ENCODE data around the gene ODR4. TPM values are rescaled to one million over a fixed set of nuclear protein-coding genes. Genes with fewer than 3 reads are reported as not detected.

Gene ODR4
- total RNA-seq, 1 experiment from 2014 or later: 19.6 TPM

DNA sequence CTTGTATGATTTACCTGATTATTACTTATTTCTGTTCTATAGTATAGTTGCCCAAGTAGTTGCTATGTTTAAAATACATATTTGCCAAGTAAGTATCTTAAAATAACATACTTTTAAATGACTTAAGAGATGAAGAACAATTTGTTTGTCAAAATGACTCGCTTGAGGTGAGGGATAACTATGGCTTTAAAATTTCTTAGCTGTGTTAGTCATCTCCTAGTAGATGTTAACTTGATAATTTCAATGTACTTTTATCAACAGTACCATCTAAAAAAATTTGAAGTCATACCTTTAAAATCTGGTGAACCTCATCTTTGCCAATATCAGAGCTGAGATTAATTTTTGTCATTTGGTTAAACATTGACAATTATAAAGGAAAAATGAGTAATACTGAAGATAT lies 37.7 kb downstream of the ODR4 start:
- Histone ChIP-seq H3K79me2 (ENCODE audit: low read depth) (no peaks in the 10 kb centered on the region), H3F3A (ENCODE audit: insufficient read depth, low read depth) (no peaks in the 10 kb centered on the region), H3K27ac (no peak overlapping the region), H3K4me2 (no peak overlapping the region), H3K4me3 (no peak overlapping the region), H3K9me2 (ENCODE audit: insufficient read depth) (no peaks in the 10 kb centered on the region), H3K36me3 (ENCODE audit: low read depth) (peaks cover 19% of the 10 kb centered on the region), H4K20me1 (ENCODE audit: insufficient read depth) (no peaks in the 10 kb centered on the region), H3K9me3 (ENCODE audit: insufficient read depth, low read depth) (no peaks in the 10 kb centered on the region), H3K4me1 (replicated peaks; ENCODE audit: insufficient read depth) (no peaks in the 10 kb centered on the region), H2AFZ (no peak overlapping the region), H3K27me3 (ENCODE audit: insufficient read depth, low read depth) (no peaks in the 10 kb centered on the region)
- no peak for TF ChIP-seq EZH2 (IDR thresholded peaks at IDR 0.05; ENCODE audit: low read depth)
- TF ChIP-seq, protein P1, sequence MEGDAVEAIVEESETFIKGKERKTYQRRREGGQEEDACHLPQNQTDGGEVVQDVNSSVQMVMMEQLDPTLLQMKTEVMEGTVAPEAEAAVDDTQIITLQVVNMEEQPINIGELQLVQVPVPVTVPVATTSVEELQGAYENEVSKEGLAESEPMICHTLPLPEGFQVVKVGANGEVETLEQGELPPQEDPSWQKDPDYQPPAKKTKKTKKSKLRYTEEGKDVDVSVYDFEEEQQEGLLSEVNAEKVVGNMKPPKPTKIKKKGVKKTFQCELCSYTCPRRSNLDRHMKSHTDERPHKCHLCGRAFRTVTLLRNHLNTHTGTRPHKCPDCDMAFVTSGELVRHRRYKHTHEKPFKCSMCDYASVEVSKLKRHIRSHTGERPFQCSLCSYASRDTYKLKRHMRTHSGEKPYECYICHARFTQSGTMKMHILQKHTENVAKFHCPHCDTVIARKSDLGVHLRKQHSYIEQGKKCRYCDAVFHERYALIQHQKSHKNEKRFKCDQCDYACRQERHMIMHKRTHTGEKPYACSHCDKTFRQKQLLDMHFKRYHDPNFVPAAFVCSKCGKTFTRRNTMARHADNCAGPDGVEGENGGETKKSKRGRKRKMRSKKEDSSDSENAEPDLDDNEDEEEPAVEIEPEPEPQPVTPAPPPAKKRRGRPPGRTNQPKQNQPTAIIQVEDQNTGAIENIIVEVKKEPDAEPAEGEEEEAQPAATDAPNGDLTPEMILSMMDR (conservative IDR thresholded peaks at IDR 0.05): no peak
- intact Hi-C loops (cut with micrococcal nuclease; ENCODE audit: unreplicated experiment): no loop called here
- ChIA-PET CTCF (no interaction called here), POLR2A (ENCODE audit: unreplicated experiment) (no interaction called here)
- BruUV-seq (replicated peaks): no TSS peak
- DNase-seq: no peak

DNA sequence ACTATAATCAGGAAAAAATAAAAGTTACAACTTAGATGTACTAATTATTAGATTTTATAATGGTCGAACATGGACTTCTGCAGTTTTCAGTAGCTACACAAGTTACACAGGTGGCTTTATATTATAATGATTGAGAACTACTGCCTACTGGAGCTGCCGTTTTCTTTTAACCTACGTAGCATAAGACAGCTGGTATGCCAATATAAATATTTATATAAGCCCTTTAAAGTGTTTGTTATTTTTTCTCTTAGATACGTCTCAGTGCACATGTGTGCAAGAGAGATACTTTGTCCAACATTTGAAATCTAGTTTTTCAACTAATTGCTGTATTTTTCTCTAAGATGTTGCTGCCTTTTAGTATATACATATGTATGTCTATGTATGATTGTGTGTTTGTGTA lies 42.9 kb downstream of the ODR4 start:
- no peaks in the 10 kb centered on the region for H3K27me3 ChIP-seq (ENCODE audit: insufficient read depth, low read depth)
- no peaks in the 10 kb centered on the region for H3K4me1 ChIP-seq (replicated peaks; ENCODE audit: insufficient read depth)
- peaks cover 3% of the 10 kb centered on the region; the same call in 1 of the 2 replicates for H3K9me3 ChIP-seq (ENCODE audit: insufficient read depth, low read depth)
- TF ChIP-seq, protein P1 (conservative IDR thresholded peaks at IDR 0.05): no peak
- no peak for TF ChIP-seq EZH2 (IDR thresholded peaks at IDR 0.05; ENCODE audit: low read depth)
- H3K4me2 ChIP-seq: no peak overlapping the region
- H3K4me3 ChIP-seq: no peak overlapping the region
- ChIA-PET POLR2A (ENCODE audit: unreplicated experiment) (interaction anchor here (0.5 kb wide), 1 partner anchor 540 kb away, joined by 15 read pairs; no protein-coding TSS in a partner anchor), CTCF (no interaction called here)
- no peaks in the 10 kb centered on the region for H3F3A ChIP-seq (ENCODE audit: insufficient read depth, low read depth)
- no TSS peak for BruUV-seq (replicated peaks)
- DNase-seq: no peak
- no peaks in the 10 kb centered on the region for H4K20me1 ChIP-seq (ENCODE audit: insufficient read depth)
- H3K27ac ChIP-seq: no peak overlapping the region
- peaks cover 8% of the 10 kb centered on the region for H3K36me3 ChIP-seq (ENCODE audit: low read depth)
- H3K9me2 ChIP-seq (ENCODE audit: insufficient read depth): no peaks in the 10 kb centered on the region
- H2AFZ ChIP-seq: no peak overlapping the region
- intact Hi-C loops (cut with micrococcal nuclease; ENCODE audit: unreplicated experiment): no loop called here
- no peaks in the 10 kb centered on the region for H3K79me2 ChIP-seq (ENCODE audit: low read depth)

DNA sequence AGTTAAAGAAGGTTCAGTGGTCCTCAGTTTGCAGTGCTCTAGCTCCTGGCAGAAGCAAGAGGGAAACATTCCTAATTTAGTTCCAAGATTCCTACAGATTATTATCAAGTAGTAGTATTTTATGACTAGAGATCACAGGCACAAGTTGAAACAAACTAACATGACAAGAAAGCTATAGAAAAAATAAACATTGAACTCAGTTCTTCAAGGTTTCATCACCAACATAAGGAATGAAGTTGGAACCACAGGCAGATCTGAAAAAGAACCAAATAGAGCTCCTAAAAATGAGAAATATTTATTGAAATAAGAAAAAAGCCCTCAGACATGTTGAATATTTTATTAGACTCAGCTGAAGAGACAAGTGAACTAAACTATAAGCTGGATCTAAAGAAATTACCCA lies 44.7 kb downstream of the ODR4 start:
- H2AFZ ChIP-seq: no peak overlapping the region
- peaks cover 3% of the 10 kb centered on the region; the same call in 1 of the 2 replicates for H3K9me3 ChIP-seq (ENCODE audit: insufficient read depth, low read depth)
- ChIA-PET CTCF (no interaction called here), POLR2A (ENCODE audit: unreplicated experiment) (no interaction called here)
- no TSS peak for BruUV-seq (replicated peaks)
- no peaks in the 10 kb centered on the region for H3K9me2 ChIP-seq (ENCODE audit: insufficient read depth)
- H3K4me3 ChIP-seq: no peak overlapping the region
- TF ChIP-seq, protein P1 (conservative IDR thresholded peaks at IDR 0.05): no peak
- no peak for TF ChIP-seq EZH2 (IDR thresholded peaks at IDR 0.05; ENCODE audit: low read depth)
- H4K20me1 ChIP-seq (ENCODE audit: insufficient read depth): no peaks in the 10 kb centered on the region
- no peaks in the 10 kb centered on the region for H3K79me2 ChIP-seq (ENCODE audit: low read depth)
- no peak for DNase-seq
- no peaks in the 10 kb centered on the region for H3F3A ChIP-seq (ENCODE audit: insufficient read depth, low read depth)
- H3K36me3 ChIP-seq (ENCODE audit: low read depth): peaks cover 8% of the 10 kb centered on the region
- intact Hi-C loops (cut with micrococcal nuclease; ENCODE audit: unreplicated experiment): no loop called here
- no peak overlapping the region for H3K4me2 ChIP-seq
- no peaks in the 10 kb centered on the region for H3K4me1 ChIP-seq (replicated peaks; ENCODE audit: insufficient read depth)
- H3K27ac ChIP-seq: no peak overlapping the region
- H3K27me3 ChIP-seq (ENCODE audit: insufficient read depth, low read depth): no peaks in the 10 kb centered on the region
